ENCODE results near the gene MAPK7. TPM values are rescaled to one million over a fixed set of nuclear protein-coding genes. Genes with fewer than 3 reads are reported as not detected.

The MAPK7 gene
- total and polyA plus RNA-seq, 2 of the 8 experiments (the other 6 are each of a cell fraction or from before 2014, with no cell fraction given), result 15.2 to 28.1 TPM

DNA sequence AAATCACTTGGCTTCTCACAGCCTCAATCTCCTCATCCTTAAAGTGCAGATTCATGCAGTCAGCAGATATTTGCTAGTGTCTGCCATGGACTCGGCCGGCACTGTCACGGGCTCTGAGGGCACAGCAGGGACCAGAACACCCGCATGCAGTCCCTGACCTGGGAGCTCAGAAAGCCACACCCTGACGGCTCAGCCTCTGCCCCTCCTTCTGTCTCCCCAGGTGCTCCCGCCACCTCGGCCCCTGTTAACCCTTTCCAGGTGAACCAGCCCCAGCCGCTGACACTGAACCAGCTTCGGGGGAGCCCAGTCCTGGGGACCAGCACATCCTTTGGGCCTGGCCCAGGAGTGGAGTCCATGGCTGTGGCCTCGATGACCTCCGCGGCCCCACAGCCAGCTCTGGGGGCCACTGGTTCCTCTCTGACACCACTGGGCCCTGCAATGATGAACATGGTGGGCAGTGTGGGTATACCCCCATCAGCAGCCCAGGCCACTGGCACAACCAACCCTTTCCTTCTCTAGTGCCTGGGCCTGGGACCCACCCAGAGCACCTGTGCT is 44.5 kb upstream of the MAPK7 start (continued):
- TF ChIP-seq CHD7 (IDR thresholded peaks at IDR 0.05; ENCODE audit: insufficient replicate concordance, low read length), result no peak

Data from H1 (cell line).